NCI-H1694 treated with DMSO at 0.1 percent for 48 hours (cell line): Measurements from ENCODE around the gene RHBDF1.

Source experiments
- DNase-seq: peaks from one replicate; lab custom pipeline; 2025; lab: John Stamatoyannopoulos, UW

The RHBDF1 gene

DNA sequence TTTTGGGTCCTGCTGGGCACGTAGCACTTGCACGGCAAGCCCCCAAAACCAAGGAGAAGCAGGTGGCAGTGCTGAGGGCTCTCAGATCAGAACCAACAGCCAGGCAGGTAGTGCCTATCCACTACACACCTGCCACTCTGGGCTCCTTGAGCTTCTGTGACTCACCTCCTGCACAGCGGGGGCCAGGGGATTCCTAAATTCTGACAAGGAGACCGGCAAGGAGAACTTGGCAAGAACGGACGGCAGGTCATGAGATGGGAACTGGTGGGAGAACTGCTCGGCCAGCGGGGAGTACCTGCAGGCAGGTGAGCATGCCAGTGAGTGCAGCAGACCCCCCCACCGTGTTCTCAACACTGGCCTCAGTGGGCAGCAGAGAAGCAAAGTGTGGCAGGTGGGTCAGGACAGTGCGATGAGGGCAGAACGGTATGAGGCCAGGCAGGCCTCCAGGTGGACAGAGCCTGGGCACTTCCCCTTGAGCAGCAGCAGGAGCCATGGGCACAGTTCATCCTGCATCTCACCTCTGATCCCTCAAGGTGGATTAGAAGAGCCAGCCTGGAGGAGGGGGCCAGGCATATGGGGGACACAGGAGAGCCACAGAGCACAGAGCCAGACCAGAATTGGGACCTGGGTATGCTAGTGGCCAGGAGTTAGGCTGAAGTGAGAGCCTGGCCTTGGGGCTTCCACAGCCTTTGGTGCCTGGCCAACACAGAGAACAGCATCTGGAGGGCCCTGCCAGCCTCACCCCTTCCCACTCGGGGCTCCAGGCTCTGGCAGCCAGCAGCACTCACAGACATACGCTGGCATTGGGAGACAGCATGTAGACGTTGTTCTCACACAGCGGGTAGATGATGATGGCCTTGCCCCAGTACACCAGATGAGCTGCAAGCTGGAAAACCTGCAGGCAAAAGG lies 20.3 kb upstream of the RHBDF1 start:
- DNase-seq, result peak; percentile 24

DNA sequence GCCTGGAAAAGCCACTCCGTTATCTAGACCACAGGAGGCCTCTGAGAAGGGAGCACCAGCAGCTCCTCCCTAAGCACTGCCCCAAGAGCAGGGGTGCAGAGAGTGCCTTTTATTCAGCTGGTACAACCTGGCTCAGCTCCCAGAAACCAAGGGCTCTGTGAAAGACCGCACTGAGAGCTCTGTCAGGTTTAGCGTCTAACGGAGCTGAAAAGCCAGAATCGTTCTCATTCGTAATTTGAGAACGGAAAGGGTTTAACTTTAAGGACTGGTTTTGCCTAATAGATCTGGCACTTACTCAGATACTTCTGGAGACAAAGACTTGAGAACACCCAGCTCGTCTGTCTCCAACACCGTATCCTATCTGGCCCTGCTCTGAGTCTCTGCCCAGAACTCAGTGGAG lies 19.1 kb upstream of the RHBDF1 start:
- peak; percentile 52 for DNase-seq

DNA sequence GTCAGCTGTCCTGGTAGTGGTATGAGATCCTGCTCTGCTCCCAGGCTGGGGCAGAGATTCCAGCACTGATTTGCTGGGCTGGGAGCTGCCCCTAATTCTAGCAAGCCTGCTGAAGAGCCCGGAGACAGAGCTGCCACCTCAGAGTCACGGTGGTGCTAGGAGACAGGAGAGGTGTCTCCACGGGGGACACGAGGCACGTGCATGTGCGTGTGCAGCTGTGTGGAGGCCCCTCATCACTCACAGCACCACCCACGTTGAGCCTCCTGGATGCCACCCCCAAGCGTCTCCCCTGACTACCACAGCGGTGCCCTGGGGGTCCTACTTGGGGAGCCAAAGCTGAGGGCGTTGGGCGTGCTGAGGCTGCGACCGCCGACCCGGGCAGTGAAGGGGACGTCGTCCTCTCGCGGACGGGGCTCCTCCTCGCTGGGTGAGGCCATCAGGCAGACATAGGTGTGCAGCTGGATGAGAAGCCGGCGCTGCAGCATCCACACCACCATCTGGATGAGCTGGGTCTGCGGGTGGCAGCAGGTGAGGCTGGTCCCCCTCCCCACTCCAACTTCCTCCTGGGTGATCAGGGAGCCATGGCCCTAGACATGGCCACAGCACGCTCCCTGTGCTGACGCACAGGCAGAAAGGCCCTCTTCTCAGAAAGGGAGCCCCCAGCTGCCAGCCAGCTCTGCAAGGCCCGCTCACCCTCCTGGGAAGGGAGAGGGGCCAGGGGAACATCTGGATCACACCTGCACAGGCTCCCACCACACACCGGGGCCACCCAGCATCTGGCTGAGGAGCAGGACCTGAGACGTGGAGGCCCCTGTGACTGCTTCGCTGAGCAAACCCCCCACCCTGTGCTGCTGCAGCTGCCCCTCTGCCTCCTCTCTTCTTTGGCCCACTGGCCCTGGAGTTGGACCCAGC lies 17.2 kb upstream of the RHBDF1 start:
- no peak for DNase-seq

DNA sequence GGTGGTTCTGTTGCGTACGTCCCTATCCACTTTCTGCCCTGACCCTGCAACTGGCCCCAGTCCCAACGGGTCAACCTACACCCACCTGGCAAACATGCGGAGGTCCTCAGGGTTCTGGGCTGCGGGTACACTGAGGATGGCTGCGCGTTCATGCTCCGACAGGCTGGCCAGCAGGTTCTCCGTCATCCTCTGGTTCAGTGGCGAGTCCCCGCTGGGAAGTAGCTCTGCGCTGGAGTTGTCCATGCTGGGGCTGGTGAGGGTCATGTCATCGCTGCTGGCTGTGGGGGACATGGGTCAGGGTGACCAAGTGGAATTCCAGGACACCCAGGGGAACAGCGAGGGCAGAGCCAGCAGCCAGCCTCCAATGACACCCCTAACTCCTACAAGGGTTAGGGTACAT lies 16.2 kb upstream of the RHBDF1 start:
- DNase-seq, result no peak

DNA sequence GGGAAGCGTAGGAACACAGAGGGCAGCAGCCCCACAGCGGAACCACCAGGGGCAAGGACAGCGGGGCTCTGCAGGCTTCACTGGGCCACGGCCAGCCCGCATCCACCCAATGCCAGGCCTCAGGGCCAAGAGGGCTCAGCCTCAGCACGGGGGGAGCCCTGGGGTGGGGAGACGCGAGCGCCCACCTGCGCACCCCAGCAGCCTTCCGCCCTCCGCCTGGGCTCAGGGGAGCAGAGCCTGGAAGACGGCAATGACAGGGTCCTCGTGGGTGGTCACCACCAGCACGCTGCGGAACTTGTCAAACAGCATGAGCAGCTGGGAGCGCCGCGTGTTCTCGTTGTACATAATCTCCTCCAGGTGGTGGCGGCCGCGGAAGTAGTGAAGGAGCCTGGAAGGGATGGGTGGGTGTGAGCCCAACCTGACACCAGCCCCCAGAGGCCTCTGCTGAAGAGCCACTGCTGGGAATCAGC lies 14.1 kb upstream of the RHBDF1 start:
- DNase-seq, result no peak

DNA sequence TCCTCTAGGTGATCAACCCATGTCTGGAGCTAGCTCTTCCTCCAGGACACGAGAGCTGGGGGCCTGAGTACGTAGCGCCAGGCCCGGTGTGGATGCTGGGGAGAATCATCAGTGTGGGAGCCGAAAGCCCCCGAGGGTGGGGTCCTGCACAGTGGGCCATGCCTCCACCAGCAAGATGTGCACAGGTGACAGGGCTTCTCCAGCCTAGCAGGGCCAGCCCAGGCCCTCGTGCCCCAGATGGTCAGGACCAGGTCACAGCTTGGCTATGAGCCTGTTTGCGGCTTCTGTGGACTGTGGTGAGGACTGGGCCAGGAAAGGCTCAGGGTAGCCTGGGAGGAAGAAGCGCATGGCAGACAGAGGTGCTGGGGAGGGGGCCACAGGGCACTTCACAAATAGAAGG lies 13.4 kb upstream of the RHBDF1 start:
- DNase-seq, result no peak

DNA sequence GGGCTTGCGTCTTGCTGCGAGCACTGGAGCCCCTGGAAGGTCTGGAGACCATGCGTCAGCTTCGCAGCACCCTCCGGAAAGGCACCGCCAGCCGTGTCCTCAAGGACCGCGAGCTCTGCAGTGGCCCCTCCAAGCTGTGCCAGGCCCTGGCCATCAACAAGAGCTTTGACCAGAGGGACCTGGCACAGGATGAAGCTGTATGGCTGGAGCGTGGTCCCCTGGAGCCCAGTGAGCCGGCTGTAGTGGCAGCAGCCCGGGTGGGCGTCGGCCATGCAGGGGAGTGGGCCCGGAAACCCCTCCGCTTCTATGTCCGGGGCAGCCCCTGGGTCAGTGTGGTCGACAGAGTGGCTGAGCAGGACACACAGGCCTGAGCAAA lies 13.0 kb upstream of the RHBDF1 start:
- DNase-seq, result no peak

DNA sequence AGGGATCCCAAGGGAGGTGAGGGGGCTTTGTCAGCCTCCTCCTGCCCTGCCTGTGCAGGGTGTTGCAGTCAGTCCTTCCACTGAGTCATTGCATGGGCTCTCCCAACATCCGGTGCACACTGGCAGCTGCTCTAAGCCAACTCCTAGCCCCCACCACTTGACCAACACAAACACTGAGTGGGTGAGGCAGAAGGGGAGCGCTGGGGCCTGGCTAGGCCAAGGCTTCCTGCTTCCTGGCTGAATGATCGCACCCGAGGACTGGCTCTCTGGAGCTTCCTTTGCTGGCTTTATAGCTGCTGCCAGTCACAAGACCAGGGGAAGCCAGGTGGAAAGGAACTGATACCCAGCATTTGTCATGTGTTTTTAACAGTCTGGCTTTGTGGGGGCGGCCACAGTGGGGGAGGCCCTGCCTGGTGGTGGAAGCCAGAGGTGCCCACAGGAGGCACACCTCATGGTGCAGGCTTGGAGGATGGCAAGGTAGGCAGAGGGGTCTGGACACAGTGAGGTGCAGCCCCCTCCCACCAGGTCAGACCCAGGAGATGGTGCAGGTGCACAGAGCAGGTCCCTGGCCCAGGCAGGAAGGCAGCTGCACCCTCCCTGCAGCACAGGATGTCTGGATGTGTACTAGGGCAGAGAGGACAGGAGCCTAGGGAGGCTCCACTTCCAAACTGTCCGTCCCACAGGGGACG lies 12.4 kb upstream of the RHBDF1 start:
- no peak for DNase-seq

DNA sequence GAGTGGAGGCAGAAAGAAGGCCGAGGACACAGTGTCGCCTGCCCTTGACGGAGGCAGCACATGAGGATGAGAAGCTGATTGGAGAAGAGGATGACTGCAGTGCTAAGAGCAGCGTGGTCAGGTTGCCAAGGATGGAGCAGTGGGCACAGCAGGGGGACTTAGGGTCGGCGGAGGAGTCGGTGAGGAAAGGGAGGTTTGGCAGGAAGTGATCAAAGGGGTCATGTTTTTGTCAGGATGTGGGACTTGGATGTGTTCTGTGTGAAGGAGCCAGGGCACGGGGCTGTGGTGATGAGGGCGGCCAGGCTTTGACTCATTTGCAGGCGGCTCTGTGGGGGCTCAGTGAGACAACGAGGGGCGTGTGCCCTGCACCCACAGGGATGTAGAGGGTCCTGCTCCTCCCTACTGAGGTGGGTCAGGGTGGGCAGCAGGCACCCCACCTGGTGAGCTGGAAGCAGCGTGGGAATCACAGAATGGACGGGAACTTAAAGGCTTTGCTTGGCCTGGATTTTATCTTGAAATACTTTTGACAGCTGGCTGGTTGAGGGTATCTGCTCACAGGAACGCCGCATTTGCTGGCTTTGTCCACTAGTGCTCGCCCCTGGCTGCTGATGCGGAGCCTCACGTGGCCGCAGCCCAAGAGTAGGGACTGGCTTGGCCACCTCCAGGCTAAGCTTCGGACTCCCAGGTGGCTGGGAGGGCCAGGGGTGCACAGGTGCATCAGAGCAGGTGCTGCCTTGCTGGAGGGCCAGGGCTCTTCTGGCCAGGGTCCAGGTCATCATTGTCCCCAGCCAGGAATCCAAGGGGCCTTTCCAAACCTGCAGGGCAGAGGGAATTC lies 11.6 kb upstream of the RHBDF1 start:
- DNase-seq, result no peak

DNA sequence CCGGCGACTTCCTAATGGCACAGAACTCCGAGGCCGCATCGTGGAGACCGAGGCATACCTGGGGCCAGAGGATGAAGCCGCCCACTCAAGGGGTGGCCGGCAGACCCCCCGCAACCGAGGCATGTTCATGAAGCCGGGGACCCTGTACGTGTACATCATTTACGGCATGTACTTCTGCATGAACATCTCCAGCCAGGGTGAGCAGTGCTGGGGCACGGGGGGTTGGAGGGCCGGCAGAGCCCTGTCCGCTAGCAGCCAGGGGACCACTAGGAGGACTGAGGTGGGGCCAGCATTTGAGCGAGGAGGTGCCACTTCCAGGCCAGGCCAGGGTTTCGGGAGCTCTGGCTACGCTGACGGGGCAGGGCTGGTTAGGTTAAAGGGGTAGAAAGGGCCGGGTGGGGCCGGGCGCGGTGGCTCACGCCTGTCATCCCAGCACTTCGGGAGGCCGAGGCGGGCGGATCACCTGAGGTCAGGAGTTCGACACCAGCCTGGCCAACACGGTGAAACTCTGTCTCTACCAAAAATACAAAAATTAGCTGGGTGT lies 10.7 kb upstream of the RHBDF1 start:
- no peak for DNase-seq

DNA sequence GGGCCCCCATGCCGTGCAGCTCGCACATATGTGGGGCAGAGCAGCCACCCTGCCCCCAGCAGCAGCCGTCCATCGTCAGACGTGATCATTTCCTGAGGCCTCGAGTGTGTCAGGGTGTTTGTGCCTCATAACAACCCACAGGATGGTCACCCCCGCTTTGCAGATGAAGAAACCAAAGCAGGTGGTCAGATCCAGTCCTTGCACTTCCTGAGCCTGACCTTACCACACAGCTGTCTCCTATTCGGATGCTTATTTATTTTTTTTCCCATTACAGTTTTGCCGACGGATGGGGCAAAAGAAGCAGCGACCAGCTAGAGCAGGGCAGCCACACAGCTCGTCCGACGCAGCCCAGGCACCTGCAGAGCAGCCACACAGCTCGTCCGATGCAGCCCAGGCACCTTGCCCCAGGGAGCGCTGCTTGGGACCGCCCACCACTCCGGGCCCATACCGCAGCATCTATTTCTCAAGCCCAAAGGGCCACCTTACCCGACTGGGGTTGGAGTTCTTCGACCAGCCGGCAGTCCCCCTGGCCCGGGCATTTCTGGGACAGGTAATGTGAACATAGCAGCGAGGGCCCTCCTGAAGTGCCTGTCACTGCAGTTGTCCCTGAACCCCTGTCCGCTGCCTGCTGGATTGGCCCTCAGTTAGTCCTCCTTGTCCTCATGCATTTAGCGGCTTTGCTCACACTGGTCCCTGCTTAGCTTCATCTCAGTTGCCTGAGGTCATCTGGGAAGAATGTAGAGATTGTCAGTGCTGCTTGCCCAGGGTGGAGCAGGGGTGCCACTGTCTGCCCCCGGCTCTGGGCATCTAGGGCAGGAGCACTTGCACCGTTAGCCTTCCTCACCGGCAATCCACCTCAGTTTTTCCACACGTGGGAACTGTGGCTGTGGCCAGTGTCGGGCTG lies 7.0 kb upstream of the RHBDF1 start:
- no peak for DNase-seq

DNA sequence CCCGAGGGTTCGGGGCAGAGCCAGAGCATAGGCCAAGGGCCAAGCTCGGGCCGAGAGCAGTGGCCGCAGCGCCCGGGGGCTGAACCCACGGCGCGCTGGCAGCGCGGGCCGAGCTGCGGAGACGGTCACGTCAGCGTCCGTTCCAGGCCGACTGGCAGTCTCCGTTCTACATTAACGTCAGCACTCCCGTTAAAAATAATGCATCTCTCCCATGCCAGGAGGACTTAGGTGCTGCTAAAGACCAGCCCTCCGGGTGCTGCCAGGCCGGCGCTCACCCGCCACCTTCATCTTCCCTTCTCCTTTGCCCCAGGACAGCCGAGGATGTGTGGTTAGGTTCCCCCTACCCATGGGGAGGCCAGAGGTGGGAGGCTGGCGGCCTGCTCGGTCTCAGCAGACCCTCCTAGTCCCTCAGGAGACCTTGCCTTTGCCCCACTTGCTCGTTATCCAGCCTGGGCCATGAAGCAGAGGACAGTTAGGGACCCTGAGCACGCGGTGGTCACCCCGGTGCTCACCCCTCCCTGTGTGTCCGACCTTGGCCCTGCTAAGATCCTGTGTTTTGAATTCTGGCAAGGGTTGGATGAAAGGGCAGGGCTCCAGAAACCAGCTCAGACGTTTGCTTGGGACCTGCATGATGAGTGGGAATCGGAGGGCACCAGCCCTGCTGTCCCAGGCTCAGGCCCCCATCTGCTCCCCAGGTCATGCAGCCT lies 6.2 kb upstream of the RHBDF1 start:
- DNase-seq, result no peak

DNA sequence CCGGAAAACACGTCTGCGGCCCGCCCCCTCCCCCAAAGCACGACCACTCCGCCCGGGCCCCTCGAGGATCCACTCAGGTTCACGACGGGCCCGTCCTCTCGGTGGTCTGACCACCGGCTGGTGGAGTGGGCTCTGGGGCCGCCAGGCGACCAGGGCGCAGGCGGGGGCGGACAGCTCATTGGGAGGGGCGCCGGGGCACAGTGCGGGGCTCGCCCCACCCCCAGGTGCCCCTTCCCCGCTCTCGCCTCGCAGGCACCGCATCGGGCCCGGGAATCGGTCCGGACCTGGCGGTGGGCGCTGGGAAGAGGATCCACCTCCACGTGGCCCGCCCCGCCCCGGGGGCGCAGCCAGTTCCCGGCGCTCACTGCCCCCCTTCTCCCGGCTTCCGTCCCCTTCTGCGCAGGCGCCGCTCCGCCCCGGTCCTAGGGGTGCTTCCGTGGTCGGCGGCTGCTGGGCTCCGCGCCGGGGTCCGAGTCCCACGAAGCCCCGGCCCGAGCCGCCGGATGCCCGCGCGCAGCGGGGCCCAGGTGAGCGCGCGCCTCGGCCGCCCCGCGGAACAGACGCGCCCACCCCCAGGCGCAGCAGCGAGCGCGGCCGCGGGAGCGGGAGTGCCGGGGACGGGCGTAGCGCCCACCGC lies 5.5 kb upstream of the RHBDF1 start, which contains the start of gene MPG:
Gene MPG (plus strand): TSS at position 419 of the 637 bp plus-strand sequence. CDS start 85 bp downstream, at position 504.
- DNase-seq, result peak; percentile 14

DNA sequence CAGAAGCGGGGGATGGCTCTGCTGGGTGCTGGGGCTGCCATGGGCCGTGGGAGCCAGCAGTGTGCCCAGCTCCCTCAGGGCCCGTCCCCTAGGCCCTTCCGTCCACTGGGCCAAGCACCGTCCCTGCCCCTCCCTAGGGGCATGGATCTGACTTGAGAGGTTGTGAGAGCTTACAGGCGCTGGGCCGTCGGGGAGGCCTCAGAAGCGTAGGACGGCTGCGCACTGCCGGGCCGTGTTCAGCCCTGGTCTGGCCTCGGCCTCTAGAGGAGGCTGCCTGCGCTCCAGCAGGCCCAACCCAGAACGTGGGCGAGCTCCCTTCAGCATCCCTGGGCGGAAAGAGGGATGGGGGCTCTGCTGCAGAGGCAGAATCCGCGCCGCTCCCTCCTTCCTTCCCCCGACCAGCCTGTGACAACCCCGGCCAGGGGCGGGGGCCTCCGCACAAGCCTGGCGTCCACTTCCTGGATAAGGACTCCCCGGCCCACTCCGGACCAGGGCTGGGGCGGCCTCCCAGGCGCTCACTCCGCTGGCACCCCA lies 4.9 kb upstream of the RHBDF1 start:
- no peak for DNase-seq

DNA sequence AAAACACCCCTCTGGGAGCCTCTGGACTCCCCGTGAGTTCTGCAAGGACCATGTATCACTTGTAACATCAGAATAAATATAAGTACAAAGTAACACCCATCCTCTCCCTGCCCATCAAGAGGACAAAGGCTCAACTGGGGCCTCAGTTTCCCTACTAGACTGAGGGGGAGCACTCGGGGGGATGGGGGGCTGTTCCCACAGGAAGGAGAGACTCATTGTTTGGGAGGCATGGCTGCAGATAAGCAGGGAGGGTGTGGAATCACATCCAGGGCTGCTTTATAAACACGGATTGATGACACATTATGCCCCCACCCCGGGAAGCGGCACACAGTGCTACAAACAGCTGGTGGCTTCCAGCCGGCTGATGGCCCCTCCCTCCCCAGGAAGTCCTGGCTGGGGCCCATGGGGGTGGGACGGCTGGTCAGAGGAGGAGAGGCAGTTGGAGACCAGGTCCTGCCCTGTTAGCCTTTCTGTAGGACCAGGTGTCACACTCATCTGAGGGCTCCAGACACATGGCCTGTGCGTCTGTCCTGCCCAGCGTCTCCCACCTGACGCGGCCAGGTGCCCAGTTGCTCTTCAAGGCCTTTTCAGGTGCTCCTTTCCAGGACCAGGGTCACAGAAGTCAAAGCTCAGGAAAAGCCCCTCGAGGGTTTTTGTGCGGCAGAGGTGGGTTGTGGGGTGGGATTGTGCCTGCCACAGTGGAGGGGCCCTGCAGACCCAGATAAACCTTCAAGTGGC lies 4.3 kb upstream of the RHBDF1 start:
- no peak for DNase-seq

DNA sequence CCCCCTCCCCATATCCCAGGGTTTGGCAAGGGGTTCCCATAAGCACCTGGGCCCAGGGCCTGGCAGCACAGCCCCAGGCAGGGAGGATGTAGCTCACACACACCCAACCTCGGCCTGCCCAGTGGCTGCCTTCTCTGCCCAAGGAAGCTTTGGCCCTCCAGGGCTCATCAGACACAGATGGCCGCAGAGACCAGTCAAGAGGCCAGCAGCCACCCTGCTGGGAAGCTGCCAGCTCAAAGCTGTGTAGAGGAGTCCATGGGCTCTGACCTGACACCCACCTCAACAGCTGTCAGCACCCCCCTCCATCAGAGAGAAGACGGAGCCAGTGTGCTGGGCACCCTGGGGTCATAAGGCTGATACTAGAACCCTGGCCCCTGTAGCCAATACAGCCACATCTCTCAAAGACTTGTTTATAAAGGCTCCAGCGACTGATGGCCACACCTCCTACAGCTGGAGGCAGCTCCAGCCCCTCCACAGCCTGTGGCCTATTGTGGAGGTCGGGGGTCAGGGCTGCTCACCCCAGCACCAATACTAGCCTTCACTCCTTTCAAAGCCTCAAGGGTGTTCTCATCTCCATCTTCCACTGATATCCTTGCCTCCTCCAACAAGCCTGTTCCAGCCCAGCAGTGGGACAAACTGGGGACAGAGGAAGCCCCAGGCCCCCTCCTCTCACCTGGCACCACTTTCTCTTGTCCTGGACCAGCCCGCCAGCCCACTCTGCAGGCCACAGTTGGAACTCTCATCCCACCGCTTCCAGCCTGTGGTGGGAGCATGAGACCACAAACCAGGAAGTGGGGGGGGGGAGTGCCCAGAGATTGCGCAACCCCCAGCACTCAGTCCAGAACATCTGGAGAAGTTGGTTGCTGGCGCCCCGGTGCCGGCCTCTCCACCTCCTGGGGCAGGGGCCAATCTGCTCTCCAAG lies 3.4 kb upstream of the RHBDF1 start:
- no peak for DNase-seq
